Measurements from ENCODE around the gene ARL13A. TPM values are rescaled to one million over a fixed set of nuclear protein-coding genes. Genes with fewer than 3 reads are reported as not detected.
"Not testable (repeated sequence)": the region's sequence is repeated elsewhere in the genome, so short reads cannot be mapped to it uniquely, and the experiment has no call there.

ARL13A gene
- total RNA-seq, 1 donor from 2014 or later: not detected

DNA sequence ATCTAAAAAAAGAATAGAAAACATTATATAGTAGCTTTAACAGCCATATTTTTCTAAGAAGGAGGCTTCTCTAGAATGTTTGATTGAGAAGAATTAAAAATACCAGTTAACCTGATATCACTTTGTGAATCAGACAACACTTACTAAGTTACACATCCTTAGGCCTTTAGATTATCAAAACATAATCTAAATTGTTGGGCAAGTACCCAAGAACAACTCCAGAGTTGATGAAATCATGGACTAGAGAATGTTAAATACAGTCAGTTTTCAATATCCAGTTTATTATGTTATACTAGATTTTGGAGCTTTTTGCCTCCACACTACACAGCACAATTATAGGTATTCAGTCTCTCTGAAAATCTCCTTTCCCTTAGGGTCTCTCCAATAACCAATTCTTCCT, 39.6 kb downstream of the ARL13A start:
- Mint-ChIP-seq H3K27me3 (ENCODE audit: unreplicated experiment) (no peaks in the 10 kb centered on the region), H3K4me3 (ENCODE audit: unreplicated experiment) (no peak overlapping the region), H3K9me3 (ENCODE audit: unreplicated experiment) (no peaks in the 10 kb centered on the region), H3K4me1 (ENCODE audit: low read depth, unreplicated experiment) (no peaks in the 10 kb centered on the region), H3K27ac (ENCODE audit: unreplicated experiment) (no peak overlapping the region), H3K36me3 (ENCODE audit: unreplicated experiment) (no peaks in the 10 kb centered on the region)
- DNase-seq: no peak
- TF ChIP-seq, protein P1, sequence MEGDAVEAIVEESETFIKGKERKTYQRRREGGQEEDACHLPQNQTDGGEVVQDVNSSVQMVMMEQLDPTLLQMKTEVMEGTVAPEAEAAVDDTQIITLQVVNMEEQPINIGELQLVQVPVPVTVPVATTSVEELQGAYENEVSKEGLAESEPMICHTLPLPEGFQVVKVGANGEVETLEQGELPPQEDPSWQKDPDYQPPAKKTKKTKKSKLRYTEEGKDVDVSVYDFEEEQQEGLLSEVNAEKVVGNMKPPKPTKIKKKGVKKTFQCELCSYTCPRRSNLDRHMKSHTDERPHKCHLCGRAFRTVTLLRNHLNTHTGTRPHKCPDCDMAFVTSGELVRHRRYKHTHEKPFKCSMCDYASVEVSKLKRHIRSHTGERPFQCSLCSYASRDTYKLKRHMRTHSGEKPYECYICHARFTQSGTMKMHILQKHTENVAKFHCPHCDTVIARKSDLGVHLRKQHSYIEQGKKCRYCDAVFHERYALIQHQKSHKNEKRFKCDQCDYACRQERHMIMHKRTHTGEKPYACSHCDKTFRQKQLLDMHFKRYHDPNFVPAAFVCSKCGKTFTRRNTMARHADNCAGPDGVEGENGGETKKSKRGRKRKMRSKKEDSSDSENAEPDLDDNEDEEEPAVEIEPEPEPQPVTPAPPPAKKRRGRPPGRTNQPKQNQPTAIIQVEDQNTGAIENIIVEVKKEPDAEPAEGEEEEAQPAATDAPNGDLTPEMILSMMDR (IDR thresholded peaks at IDR 0.05; ENCODE audit: partially characterized antibody, unreplicated experiment): no peak

- H3K36me3 Mint-ChIP-seq (ENCODE audit: unreplicated experiment); DNase-seq; H3K4me1 Mint-ChIP-seq (ENCODE audit: low read depth, unreplicated experiment); H3K9me3 Mint-ChIP-seq (ENCODE audit: unreplicated experiment); H3K27me3 Mint-ChIP-seq (ENCODE audit: unreplicated experiment); H3K27ac Mint-ChIP-seq (ENCODE audit: unreplicated experiment); H3K4me3 Mint-ChIP-seq (ENCODE audit: unreplicated experiment): not testable (repeated sequence)
Measured at GRCh38 chrX:101012031-101012430, 42.5 kb downstream of the ARL13A start.

DNA sequence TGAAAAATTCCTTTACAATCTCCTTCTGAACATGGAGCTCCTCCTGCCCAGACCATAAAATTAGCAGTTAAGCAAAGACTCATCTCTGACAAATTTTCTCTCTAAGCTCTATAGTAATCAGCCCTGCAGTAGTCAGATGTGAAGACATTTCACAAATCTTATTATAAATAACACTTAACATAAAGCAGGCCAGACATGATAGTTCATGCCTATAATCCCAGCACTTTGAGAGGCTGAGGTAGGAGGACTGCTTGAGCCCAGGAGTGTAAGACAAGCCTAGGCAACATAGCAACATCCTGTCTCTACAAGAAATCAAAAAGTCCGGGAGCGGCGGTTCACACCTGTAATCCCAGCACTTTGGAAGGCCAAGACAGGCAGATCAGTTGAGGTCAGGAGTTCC, 52.5 kb downstream of the ARL13A start:
- no peak overlapping the region for H3K4me3 Mint-ChIP-seq (ENCODE audit: unreplicated experiment)
- TF ChIP-seq, protein P1 (IDR thresholded peaks at IDR 0.05; ENCODE audit: partially characterized antibody, unreplicated experiment): no peak
- no peaks in the 10 kb centered on the region for H3K36me3 Mint-ChIP-seq (ENCODE audit: unreplicated experiment)
- no peaks in the 10 kb centered on the region for H3K4me1 Mint-ChIP-seq (ENCODE audit: low read depth, unreplicated experiment)
- H3K27me3 Mint-ChIP-seq (ENCODE audit: unreplicated experiment): peaks cover 2% of the 10 kb centered on the region
- no peaks in the 10 kb centered on the region for H3K9me3 Mint-ChIP-seq (ENCODE audit: unreplicated experiment)
- DNase-seq: no peak
- no peak overlapping the region for H3K27ac Mint-ChIP-seq (ENCODE audit: unreplicated experiment)

DNA sequence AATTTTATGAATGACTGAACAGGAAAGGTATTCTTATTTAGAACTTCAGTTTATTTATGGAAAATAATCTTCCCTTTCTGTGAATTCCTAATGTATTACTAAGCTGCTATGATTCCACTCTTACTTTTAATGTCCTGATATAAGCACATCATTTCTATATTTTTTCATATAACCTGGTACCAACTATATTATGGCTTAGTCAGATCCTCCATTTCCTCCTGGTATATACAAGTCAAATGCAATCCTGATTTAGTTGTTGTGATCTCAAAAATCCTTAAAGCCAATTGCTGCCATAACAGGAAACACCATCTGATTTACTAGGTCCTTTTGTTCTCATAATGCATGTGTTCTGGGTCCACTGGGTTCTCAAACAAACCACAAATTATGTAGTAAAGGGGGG, 55.6 kb downstream of the ARL13A start:
- Mint-ChIP-seq H3K27me3 (ENCODE audit: unreplicated experiment) (no peaks in the 10 kb centered on the region), H3K27ac (ENCODE audit: unreplicated experiment) (no peak overlapping the region), H3K4me3 (ENCODE audit: unreplicated experiment) (no peak overlapping the region), H3K36me3 (ENCODE audit: unreplicated experiment) (no peaks in the 10 kb centered on the region), H3K4me1 (ENCODE audit: low read depth, unreplicated experiment) (no peaks in the 10 kb centered on the region), H3K9me3 (ENCODE audit: unreplicated experiment) (peaks cover 1% of the 10 kb centered on the region)
- TF ChIP-seq, protein P1 (IDR thresholded peaks at IDR 0.05; ENCODE audit: partially characterized antibody, unreplicated experiment): no peak
- DNase-seq: no peak

GRCh38 chrX:101028562-101028961, 59.1 kb downstream of the ARL13A start:
- Mint-ChIP-seq H3K4me1 (ENCODE audit: low read depth, unreplicated experiment) (no peaks in the 10 kb centered on the region), H3K4me3 (ENCODE audit: unreplicated experiment) (no peak overlapping the region), H3K9me3 (ENCODE audit: unreplicated experiment) (peaks cover 1% of the 10 kb centered on the region), H3K36me3 (ENCODE audit: unreplicated experiment) (no peaks in the 10 kb centered on the region), H3K27me3 (ENCODE audit: unreplicated experiment) (peaks cover 2% of the 10 kb centered on the region), H3K27ac (ENCODE audit: unreplicated experiment) (no peak overlapping the region)
- no peak for DNase-seq
- TF ChIP-seq, protein P1 (IDR thresholded peaks at IDR 0.05; ENCODE audit: partially characterized antibody, unreplicated experiment): no peak

GRCh38 chrX:101029665-101030064, 60.2 kb downstream of the ARL13A start:
- DNase-seq: no peak
- H3K4me3 Mint-ChIP-seq (ENCODE audit: unreplicated experiment): no peak overlapping the region
- no peak overlapping the region for H3K27ac Mint-ChIP-seq (ENCODE audit: unreplicated experiment)
- H3K27me3 Mint-ChIP-seq (ENCODE audit: unreplicated experiment): peaks cover 2% of the 10 kb centered on the region
- TF ChIP-seq, protein P1 (IDR thresholded peaks at IDR 0.05; ENCODE audit: partially characterized antibody, unreplicated experiment): no peak
- no peaks in the 10 kb centered on the region for H3K4me1 Mint-ChIP-seq (ENCODE audit: low read depth, unreplicated experiment)
- H3K9me3 Mint-ChIP-seq (ENCODE audit: unreplicated experiment): peaks cover 1% of the 10 kb centered on the region
- no peaks in the 10 kb centered on the region for H3K36me3 Mint-ChIP-seq (ENCODE audit: unreplicated experiment)

Data from glutamatergic neuron (in vitro differentiated cells).